Limb (tissue), 2 donors: ENCODE measurements around the gene RAB43.

Source experiments
- DNase-seq, 2 donors: peaks; one replicate each; pipeline ENCODE4 v3.0.0-alpha.2; 2016; ENCODE audit errors: extremely low spot score in 2 of 2

RAB43 gene

GRCh38 chr3:129061888-129062834 is 59.4 kb downstream of the RAB43 start:
- no peak for DNase-seq

GRCh38 chr3:129061023-129061887 is 60.3 kb downstream of the RAB43 start:
- no peak for DNase-seq

GRCh38 chr3:129060276-129061022 is 61.2 kb downstream of the RAB43 start, which contains the start of gene GP9:
TSS of gene GP9 (plus strand) at chr3:129060779. CDS start at chr3:129061740, 961 bp downstream.
- no peak for DNase-seq

- DNase-seq = peak in 1 of 2 donors; percentile 24
Measured at GRCh38 chr3:129059311-129059958, 62.2 kb downstream of the RAB43 start.

- DNase-seq = no peak
Measured at GRCh38 chr3:129058441-129059200, 63.0 kb downstream of the RAB43 start.

DNA sequence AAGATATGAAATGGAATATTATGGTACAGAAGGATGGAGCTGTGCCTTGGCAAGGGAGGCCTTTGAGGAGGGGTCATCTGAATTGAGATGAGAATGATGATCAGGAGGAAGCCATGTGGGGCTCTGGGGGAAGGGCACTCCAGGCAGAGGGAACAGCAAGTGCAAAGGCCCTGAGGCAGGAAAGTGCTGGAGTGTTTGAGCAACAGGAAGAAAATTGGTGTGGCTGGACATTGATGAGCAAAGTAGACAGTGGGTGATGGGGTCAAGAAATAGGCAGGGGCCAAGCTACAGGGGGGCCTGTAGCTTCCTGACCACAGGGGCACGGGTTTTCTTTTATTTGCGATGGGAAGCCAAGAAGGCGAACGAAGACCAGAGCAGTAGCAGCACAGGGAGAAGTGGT is 64.4 kb downstream of the RAB43 start:
- DNase-seq = no peak

GRCh38 chr3:129056451-129057173 is 65.0 kb downstream of the RAB43 start:
- DNase-seq = no peak

GRCh38 chr3:129054605-129055104 is 66.9 kb downstream of the RAB43 start:
- no peak for DNase-seq

DNA sequence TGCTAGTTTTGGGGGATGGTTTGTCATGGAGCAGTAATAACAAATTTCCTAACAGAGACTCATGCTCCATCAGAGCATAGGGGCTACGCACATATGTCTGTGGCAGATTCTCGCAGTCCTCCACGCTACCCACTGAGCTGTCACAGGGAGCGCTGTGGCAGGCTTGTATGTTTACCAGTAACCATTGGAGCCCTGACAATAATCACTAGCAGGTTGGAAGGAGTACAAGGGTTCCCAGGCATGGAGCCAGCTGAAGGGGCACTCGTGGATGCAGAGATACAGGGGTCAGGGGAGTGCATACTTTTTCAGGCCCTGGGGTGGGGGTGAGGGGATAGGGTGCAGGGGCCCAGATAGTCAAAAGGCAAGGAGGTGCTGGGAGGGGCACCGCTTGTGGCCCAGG is 68.9 kb downstream of the RAB43 start:
- DNase-seq = no peak

- no peak for DNase-seq
Measured at GRCh38 chr3:129051871-129052340, 69.7 kb downstream of the RAB43 start.

- DNase-seq = no peak
Measured at GRCh38 chr3:129050556-129051295, 70.9 kb downstream of the RAB43 start.

GRCh38 chr3:129047553-129047839 is 74.1 kb downstream of the RAB43 start:
- no peak for DNase-seq

GRCh38 chr3:129046732-129047552 is 74.7 kb downstream of the RAB43 start:
- DNase-seq = no peak

DNA sequence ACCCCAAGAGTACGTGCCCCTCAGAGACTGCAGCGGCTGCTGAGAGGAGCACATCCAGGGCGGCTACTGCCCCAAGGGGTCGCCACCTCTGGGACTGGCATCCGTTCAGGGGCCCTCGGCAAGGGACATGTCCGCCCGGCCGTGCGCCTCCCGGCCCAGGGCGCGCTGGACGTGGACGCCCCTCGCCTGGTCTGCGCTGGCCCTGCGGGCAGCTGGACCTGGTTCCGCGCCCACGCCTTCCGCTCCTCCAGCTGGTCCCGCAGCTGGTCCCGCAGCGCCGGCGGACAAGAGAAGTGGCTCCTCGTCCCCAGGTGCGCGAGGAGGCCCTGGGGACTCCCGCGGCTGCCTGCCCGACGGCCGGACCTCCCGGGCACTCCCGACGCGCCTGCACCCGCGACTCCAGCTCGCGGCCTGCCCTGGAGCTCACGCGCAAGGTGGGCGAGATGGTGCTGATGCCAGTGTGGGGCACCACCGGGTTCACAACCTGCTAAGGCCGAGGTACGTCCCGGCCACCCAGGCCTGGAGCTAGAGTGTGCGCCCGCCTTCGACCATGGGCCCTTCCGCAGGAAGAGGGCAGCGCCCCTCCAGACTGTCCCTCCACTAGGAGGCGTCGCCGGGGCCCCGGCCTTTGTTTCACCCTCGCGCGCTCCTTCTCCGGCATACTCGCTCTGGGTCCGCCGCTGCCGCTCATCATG is 75.4 kb downstream of the RAB43 start:
- DNase-seq = no peak

DNA sequence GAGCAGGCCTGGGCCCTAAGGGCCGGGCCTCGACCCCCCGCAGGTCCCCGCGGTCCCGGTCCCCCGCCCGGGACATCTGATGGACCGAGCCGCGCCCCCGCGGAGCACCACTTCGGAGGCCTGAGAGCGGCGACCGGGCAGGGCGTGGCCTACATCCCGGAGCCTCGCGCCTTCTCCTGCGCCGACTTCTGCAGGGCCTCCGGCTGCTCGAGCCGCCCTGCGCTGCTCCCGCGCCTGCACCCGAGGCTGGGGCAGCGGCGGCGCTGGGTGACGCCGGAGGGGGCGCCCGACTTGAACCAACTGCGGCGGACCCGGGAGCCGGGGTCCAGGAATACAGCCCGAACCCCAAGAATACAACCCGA is 75.9 kb downstream of the RAB43 start:
- DNase-seq = no peak

DNA sequence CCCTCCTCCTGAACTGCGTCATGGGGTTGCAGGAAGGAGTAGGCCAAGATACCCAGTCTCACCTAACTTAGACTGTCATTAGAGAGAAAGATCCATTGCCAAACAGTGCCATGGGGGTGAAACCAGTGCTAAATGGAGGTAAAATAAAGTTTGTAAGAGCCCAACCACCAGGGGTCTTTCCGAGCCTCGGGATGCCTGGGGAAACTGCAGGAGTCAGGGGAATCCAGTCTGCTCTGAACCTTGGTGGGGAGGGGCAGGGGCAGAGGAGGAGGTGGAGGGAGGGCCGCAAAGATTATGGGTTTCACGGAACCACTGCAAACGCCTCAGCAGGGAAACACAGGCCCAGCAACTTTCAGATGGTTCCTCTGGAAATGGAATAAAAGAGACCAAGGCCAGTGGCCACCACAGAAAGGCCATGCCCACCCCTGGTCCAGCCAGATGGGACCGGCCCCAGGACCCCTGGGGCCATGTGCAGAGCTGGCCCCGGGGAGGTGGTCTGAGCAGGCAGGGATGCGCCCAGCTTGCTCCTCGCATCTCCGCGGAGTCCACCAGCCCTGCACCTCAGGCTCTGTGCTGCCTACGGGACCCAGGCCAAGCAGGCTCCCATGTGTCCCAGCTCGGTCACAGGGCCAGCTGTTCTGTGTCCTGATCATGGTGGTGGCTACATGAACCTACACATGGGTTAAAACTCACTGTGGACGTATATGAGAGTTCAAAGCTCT is 80.9 kb downstream of the RAB43 start:
- DNase-seq = no peak

DNA sequence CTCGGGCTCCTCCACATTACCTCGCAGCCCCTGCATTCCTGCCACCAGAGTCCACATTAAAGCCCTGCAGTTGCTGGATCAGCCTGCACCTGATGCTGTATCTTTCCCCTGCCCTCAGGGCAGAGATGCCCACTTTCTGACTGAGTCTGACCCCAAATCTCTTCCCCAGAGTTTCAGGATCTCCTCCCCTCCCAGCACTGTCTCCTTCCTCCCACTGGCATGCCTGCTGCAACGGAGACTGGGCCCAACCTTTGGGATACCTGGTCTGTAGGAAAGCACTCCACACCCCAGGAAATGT is 81.6 kb downstream of the RAB43 start:
- no peak for DNase-seq
